SW480 (cell line): ENCODE data around the gene SERPINA1.

ENCODE experiments used
- DNase-seq: peaks from one replicate; pipeline ENCODE4 v3.0.0-alpha.2; 2016; ENCODE audit warnings: low spot score

Gene SERPINA1

DNA sequence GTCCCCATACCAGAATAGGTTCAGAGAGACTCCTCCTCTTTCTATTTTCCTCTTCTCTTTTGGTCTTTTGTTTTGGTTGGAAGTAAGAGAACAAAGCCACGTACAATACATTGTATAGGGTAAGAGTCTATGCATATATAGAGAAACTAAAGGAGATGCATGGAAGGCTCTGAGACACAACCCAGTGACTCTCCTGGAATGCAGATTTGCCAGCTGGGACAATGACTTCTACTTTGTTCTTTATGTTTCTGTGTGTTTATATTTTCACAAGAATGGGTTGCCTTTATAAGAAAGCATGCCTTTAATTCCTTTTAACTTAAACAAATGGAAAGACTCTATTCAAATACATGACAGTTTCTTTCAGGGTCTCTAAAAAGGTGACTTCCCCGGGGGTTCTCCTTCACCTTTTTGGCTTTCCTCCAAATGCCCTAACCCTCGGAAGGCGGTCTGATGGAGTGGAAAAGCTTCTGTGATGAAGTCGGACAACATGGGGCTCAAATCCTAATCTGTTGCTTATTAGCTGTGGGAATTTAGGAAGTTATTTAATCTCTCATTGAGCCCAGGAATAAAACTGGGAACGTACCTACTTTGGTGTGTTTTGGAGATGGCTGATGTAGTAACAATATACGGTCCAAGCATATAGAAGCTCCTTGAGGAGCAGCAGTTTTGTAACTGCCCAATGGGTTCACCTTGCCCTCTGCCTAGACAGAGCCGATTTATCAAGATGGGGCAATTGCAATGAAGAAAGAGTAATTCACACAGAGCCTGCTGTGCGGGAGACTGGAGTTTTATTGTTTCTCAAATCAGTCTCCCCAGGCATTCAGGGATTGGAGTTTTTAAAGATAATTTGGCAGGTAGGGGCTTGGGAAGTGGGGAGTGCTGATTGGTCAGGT is 9.1 kb upstream of the SERPINA1 start:
- no peak for DNase-seq

GRCh38 chr14:94396628-94397225 is 8.3 kb upstream of the SERPINA1 start:
- DNase-seq, result no peak

GRCh38 chr14:94395888-94396574 is 7.6 kb upstream of the SERPINA1 start:
- no peak for DNase-seq

DNA sequence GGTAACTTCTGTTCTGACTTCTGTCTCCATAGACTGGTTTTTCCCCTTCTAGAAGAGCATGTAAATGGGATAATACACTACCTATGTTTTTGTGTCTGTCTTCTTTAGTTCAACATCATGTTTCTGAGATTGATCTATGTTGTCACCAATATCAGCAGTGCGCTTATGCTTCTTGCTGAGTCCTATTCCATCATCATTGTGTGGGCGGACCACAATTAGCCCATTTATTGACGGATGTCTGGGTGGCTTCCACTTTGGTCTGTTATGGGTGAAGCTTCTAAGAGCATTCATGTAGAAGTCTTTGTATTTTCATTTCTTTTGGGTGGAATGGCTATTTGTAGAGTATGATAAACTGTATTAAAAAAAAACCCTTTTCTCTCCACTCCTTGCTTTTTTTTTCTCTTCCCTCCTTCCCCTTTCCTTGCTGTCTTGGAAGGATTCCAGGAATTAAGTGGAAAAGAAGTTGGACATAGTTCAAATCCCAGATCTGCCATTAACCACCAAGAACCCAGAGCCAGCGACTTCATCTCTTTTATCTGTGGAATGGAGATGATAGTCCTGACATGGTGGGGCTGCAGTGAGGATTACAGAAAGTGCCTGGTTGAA is 7.0 kb upstream of the SERPINA1 start:
- DNase-seq, result no peak

DNA sequence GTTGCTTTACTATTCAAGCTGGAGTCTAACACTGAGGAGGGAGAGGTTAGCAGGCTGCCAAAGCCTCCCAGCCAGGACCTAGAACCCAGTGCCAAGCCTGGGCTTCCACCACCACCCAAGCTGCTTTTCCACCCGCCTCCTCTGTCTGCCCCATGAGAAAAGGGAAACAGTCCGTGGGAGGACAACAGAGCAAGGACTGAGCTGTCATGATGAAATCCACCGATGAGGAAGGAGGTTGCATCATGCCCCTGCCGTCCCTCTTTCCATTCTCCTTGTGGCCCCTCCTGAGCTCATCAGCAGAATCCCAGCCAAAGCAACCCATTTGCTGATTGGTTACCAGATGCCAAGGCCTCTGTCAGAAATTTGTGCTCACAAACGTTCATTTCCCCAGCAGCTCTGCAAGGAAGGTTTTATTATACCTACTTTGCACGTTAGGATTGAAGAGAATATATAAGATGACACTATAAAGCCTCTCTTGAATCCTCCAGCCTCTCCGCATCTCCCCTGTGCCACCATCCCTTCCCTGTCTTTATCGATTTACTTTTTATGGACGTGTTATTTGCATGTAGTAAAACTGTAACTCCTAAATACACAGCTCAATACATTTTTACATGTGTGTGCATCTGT is 6.3 kb upstream of the SERPINA1 start:
- DNase-seq, result no peak

- no peak for DNase-seq
These were observed 5.7 kb upstream of the SERPINA1 start for GRCh38 chr14:94394025-94394493.

DNA sequence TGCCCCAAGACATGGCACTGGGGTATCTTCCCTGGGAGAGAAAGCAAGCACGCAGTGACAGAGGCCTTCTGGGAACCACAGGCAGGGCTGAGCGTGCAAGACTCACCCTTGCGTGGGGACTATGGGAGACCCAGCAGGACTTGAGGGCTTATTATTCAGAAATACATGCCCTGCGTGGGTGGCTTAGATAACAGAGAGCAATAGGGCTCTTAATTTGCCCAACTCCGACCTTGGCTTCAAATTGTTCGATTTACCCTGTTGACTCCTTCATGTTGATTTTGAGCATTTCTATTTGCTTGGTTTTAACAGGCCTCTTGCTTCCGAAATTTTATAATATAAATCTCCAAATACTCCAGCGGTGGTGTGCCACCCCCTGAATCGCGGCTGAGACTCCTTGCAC is 5.1 kb upstream of the SERPINA1 start:
- DNase-seq, result no peak

DNA sequence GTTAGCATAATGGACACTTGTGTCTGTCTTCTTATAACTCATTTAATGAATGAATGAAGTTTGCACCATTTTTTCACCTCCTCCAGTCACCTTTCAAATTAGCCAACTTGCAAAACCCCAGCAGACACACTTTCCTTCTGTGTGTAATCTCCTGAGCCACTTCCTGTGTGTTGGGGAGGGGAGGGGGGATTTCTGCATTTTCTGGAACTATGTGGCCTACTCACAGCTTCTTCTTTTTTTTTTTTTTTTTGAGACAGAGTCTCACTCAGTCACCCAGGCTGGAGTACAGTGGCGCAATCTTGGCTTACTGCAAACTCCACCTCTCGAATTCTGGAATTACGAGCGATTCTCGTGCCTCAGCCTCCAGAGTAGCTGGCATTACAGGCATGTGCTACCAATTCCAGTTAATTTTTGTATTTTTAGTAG is 4.1 kb upstream of the SERPINA1 start:
- no peak for DNase-seq

- no peak for DNase-seq
These were observed 3.0 kb upstream of the SERPINA1 start for GRCh38 chr14:94391281-94391975.

- DNase-seq, result peak; percentile 70
These were observed 2.1 kb upstream of the SERPINA1 start for GRCh38 chr14:94390372-94391086.

GRCh38 chr14:94389731-94390371 is 1.4 kb upstream of the SERPINA1 start:
- no peak for DNase-seq

DNA sequence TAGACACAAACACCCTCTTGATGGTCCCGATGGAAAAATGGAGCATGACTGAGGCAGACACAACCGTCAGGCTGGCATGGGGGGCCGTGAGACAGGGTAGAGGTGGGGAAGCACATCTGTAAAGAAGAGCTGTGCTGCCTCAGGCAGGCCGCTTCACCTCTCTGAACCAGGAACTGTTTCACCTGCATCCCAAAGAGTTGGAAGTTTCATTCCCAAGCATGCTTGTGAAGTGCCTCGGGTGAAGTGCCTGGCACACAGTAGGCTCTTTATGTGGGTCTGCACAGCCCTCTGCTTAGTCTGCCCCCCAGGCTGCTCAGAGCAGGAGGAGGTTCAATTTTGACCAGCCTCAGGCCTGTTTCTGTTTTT is 685 bp upstream of the SERPINA1 start:
- DNase-seq, result no peak

DNA sequence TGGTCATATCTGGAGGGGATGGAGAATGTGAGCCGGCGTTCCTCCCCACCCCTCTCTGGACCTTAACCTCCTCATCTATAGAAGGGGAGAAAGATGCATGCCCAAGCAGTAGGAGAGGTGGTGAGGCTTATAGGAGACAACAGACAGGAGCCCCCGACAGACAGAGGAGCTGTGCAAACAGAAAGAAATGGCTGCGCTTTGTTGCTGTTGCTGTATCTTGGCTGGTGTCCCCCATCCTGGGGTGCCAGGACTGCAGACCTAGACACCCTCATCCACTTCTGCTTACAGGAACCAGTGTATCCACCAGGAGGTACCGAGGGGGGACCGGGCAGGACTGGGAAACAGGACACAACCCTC is 397 bp downstream of the SERPINA1 start:
- no peak for DNase-seq

DNA sequence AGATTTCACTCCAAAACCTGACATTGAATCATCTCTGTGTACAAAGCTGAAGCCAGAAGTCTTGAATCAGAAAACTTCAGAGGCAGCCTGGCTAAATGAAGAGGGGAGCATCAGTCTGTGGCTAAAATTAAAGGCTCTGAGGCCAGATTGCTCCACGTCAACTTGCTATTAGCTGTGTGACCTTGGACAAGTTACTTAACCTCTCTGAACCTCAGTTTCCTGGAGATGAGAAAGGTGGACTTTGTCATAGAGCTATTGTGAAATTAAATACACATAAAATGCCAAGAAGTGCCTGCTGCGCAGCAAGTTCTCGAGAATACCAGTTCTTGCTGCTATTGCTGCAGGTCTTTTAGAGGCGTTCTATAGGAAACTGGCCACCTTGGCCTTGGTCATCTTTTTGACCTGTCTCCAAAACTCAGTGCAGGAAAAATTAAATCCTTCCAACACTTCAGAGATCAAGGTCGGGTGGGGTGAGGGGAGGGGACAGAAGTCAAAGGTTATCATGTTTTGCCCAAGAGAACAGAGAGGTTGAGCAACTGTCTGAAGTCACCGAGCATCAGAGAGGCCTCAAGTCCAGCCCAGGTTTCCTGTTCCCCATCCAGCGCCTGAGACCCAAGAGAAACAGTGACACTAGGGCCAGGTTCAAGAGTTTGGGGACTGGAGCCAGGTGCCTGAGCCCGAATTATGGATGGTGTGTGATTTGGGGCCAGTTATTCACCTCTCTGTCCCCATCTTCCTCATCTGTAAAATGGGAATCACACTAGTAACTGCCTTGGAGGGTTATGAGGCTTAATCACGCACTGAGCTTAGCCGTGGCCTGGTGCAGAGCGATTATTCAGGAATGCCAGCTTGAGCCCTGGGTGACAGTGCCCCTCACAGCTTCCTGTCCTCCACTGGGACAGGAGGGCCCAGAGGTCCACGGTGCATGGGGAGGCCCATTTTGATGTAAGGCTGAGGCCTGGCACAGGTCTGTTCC is 1.1 kb downstream of the SERPINA1 start:
- DNase-seq, result no peak

DNA sequence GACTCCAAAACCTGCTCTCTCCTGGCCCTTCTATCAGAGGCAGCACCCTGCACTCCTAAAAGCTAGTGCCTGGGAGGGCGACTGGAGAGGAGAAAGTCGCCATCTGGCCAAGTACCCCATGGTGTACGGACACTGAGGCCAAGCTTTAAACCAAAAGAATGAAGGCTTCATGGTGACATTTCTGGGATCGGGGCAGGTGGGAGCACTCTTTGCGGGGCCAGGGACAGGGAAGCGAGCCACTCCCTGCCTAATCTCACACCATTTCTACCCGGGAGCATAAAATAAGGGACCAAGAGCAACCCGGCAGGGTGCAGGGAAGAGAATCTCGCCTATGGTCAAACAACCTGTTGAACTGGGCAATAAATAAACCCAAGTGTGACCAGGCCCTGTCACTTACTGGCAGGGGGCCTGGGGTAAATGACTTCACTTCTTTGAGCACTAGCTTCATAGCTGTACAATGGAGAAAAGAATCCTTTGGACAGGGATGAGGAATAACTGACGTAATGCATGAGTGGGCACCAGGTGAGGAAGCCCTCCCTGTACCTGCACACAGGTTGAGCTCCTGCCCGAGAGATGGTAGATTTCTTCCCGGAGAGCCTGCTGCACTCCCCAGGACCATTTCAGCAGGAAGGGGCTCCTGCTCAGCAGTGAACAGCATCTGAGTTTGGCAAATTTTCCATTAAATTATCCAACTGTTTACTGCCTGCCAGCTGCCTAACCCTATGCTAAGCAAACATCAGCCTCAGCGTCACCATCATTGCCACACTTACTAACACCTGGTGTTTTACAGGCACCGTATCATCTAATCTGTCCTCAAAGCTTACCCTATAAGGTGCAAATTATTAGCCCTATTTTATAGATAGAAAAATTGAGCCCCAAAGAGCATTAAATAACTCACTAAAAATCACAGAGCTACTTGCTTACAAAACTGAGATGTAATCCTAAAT is 2.0 kb downstream of the SERPINA1 start:
- DNase-seq, result no peak

DNA sequence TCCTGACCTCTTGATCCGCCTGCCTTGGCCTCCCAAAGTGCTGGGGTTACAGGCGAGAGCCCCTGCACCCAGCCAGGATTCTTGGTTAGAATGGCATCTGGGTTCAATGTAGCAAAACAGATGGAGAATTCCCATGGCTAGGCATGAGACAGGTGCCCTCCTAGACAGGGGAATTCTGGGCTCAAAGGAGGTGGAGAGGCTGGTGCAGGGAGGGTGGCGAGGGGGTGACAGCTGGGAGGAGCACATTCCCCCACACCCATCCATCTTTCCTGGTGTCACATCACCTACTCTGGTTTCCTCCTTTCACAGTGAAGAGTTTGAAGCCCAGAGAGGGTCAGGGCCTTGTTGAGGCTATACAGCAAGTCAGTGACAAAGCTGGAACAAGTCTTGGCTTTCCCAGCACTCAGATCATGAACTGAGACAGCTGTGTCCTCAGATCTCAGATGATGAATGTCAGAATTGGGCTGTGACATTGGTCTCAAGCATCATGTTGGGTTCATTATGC is 2.8 kb downstream of the SERPINA1 start:
- no peak for DNase-seq

- no peak for DNase-seq
These were observed 4.1 kb downstream of the SERPINA1 start for GRCh38 chr14:94384342-94384741.

DNA sequence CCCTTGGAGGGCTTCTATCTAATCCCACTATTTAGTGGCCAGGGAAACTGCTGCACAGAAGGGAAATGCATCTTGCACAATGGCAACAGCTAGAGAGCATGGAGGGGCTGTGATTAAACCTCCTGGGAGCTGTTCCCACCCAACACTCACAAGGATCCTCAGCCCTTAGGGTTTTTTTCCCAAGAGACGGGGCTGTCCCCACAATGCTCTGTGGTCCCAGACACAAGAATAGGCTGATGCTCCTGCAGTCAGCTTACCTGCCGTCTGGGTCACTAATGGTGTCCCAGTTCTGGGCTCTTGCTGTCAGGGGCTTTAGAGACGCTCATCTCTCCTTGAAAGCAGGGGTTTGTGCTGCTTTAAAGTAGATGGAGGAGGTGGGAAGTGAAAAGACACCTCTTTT is 4.6 kb downstream of the SERPINA1 start:
- no peak for DNase-seq
